ENCODE results near the gene NOS1AP. TPM values are rescaled to one million over a fixed set of nuclear protein-coding genes. Genes with fewer than 3 reads are reported as not detected.

Gene NOS1AP
- polyA plus RNA-seq, 1 of the 3 experiments (the other 2 are of a cell fraction): 0.03 TPM

DNA sequence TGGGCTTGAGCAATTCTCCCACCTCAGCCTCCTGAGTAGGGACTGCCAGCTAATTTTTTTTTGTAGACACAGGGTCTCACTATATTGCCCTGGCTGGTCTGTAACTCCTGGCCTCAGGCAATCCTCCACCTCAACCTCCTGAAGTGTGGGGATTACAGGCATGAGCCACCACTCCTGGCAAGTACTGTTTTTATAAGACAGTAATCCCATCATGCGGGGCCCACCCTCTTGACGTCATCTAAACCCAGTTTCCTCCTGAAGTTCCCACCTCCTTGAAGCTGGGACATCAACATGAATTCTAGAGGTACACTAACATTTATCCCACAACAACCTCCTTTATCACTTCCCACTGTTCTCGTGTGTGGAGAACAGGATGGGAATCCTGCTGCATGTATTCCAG, 202.5 kb downstream of the NOS1AP start:
- WGBS (ENCODE audit: low lambda C conversion rate): 70% methylated on average over 3 of the region's 3 CpGs
- H3K4me2 ChIP-seq: no peak overlapping the region
- H3K27me3 ChIP-seq (ENCODE audit: insufficient read depth): peaks cover 9% of the 10 kb centered on the region; the same call in 1 of the 2 replicates
- POLR2A ChIA-PET: no interaction called here
- peaks cover 0 to 5% of the 10 kb centered on the region in 2 experiments; a peak in 1 of 4 replicates for H3K4me1 ChIP-seq (ENCODE audit: control insufficient read depth in 1 of 2, insufficient read depth in 2 of 2, low read depth in 1 of 2, low read length in 1 of 2)
- H3F3A ChIP-seq (replicated peaks; ENCODE audit: insufficient read depth): no peaks in the 10 kb centered on the region
- H3K4me3 ChIP-seq (ENCODE audit: low read depth in 2 of 2, low read length in 1 of 2): no peak overlapping the region
- H3K9ac ChIP-seq: no peak overlapping the region
- H3K79me2 ChIP-seq (ENCODE audit: insufficient read depth): no peaks in the 10 kb centered on the region
- no peak overlapping the region for H3K27ac ChIP-seq (ENCODE audit: low read depth in 2 of 2, low read length in 1 of 2)
- H4K20me1 ChIP-seq (ENCODE audit: insufficient read depth): no peaks in the 10 kb centered on the region
- no peak overlapping the region for H2AFZ ChIP-seq (ENCODE audit: low read depth)
- H3K9me3 ChIP-seq: no peaks in the 10 kb centered on the region
- H3K36me3 ChIP-seq (replicated peaks in 1 of 2; ENCODE audit: control insufficient read depth in 1 of 2, insufficient read depth in 2 of 2, low read length in 1 of 2): no peaks in the 10 kb centered on the region
- TF ChIP-seq GABPA (IDR thresholded peaks at IDR 0.05; ENCODE audit: low read depth) (no peak), IRF3 (IDR thresholded peaks at IDR 0.05; ENCODE audit: low read depth, low read length) (no peak), FOXJ3 (CRISPR knock-in tag; IDR thresholded peaks at IDR 0.05) (no peak), ELF1 (IDR thresholded peaks at IDR 0.05) (no peak), RCOR1 (IDR thresholded peaks at IDR 0.05; ENCODE audit: low read length) (no peak), GATA2 (CRISPR knock-in tag; IDR thresholded peaks at IDR 0.05) (no peak), YY1 (IDR thresholded peaks at IDR 0.05; ENCODE audit: low read depth) (no peak), CHD2 (IDR thresholded peaks at IDR 0.05; ENCODE audit: low read length, partially characterized antibody) (no peak), MAX (IDR thresholded peaks at IDR 0.05; ENCODE audit: low read depth) (no peak), TEAD4 (IDR thresholded peaks at IDR 0.05; ENCODE audit: borderline replicate concordance, insufficient read depth) (no peak), USF2 (IDR thresholded peaks at IDR 0.05; ENCODE audit: borderline replicate concordance, low read depth, low read length) (no peak)
- DNase-seq: no peak
- CTCF ChIA-PET: interaction anchor here (1.4 to 4.2 kb wide), 2 partner anchors 120 to 216 kb away, joined by 3 to 14 read pairs; no protein-coding TSS in a partner anchor
- H3K9me2 ChIP-seq: no peaks in the 10 kb centered on the region

- ChIA-PET CTCF (interaction anchor here (4.2 kb wide), 1 partner anchor 217 kb away, joined by 14 read pairs; no protein-coding TSS in a partner anchor), POLR2A (no interaction called here)
- Histone ChIP-seq H3K4me1 (ENCODE audit: control insufficient read depth in 1 of 2, insufficient read depth in 2 of 2, low read depth in 1 of 2, low read length in 1 of 2) (peaks cover 0 to 5% of the 10 kb centered on the region in 2 experiments; a peak in 1 of 4 replicates), H3K27ac (ENCODE audit: low read depth in 2 of 2, low read length in 1 of 2) (no peak overlapping the region), H3K27me3 (ENCODE audit: insufficient read depth) (peaks cover 9% of the 10 kb centered on the region; the same call in 1 of the 2 replicates), H3K9me2 (no peaks in the 10 kb centered on the region), H3K4me2 (no peak overlapping the region), H4K20me1 (ENCODE audit: insufficient read depth) (no peaks in the 10 kb centered on the region), H3K79me2 (ENCODE audit: insufficient read depth) (no peaks in the 10 kb centered on the region), H3K4me3 (ENCODE audit: low read depth in 2 of 2, low read length in 1 of 2) (no peak overlapping the region), H2AFZ (ENCODE audit: low read depth) (no peak overlapping the region), H3K36me3 (replicated peaks in 1 of 2; ENCODE audit: control insufficient read depth in 1 of 2, insufficient read depth in 2 of 2, low read length in 1 of 2) (no peaks in the 10 kb centered on the region), H3F3A (replicated peaks; ENCODE audit: insufficient read depth) (no peaks in the 10 kb centered on the region), H3K9me3 (no peaks in the 10 kb centered on the region), H3K9ac (no peak overlapping the region)
- TF ChIP-seq RFX5 (IDR thresholded peaks at IDR 0.05; ENCODE audit: low read length): no peak
- no peak for TF ChIP-seq SMC3 (IDR thresholded peaks at IDR 0.05; ENCODE audit: low read depth, low read length)
- no peak for TF ChIP-seq FOXJ3 (CRISPR knock-in tag; IDR thresholded peaks at IDR 0.05)
- no peak for DNase-seq
- WGBS (ENCODE audit: low lambda C conversion rate): 62% methylated on average over 5 of the region's 5 CpGs
Observed at GRCh38 chr1:162272419-162272818, 202.9 kb downstream of the NOS1AP start.

Data from SK-N-SH (cell line).